Measurements from ENCODE around the gene PARP1. TPM values are rescaled to one million over a fixed set of nuclear protein-coding genes. Genes with fewer than 3 reads are reported as not detected.
A peak's percentile ranks its signal among the peaks of the same experiment; 100 is the strongest.

PARP1 gene
- total RNA-seq, 1 donor from 2014 or later: 168 TPM

GRCh38 chr1:226444901-226445300, 37.0 kb upstream of the PARP1 start:
- no peak for DNase-seq
- H3K4me3 Mint-ChIP-seq (ENCODE audit: unreplicated experiment): peak overlapping the region; percentile 60

GRCh38 chr1:226443439-226443838, 35.5 kb upstream of the PARP1 start:
- H3K36me3 Mint-ChIP-seq (ENCODE audit: unreplicated experiment): peaks cover 2% of the 10 kb centered on the region
- H3K4me1 Mint-ChIP-seq (ENCODE audit: low read depth, unreplicated experiment): peaks cover 9% of the 10 kb centered on the region
- H3K27ac Mint-ChIP-seq (ENCODE audit: unreplicated experiment): no peak overlapping the region
- H3K27me3 Mint-ChIP-seq (ENCODE audit: unreplicated experiment): no peaks in the 10 kb centered on the region
- TF ChIP-seq CTCF (IDR thresholded peaks at IDR 0.05; ENCODE audit: partially characterized antibody, unreplicated experiment): no peak
- no peak overlapping the region for H3K4me3 Mint-ChIP-seq (ENCODE audit: unreplicated experiment)
- no peak for DNase-seq
- H3K9me3 Mint-ChIP-seq (ENCODE audit: unreplicated experiment): peaks cover 3% of the 10 kb centered on the region

More at GRCh38 chr1:226444901-226445300, 37.0 kb upstream of the PARP1 start:
- H3K27ac Mint-ChIP-seq (ENCODE audit: unreplicated experiment): no peak overlapping the region
- no peaks in the 10 kb centered on the region for H3K27me3 Mint-ChIP-seq (ENCODE audit: unreplicated experiment)
- H3K36me3 Mint-ChIP-seq (ENCODE audit: unreplicated experiment): no peaks in the 10 kb centered on the region
- no peak for TF ChIP-seq CTCF (IDR thresholded peaks at IDR 0.05; ENCODE audit: partially characterized antibody, unreplicated experiment)
- peaks cover 9% of the 10 kb centered on the region for H3K4me1 Mint-ChIP-seq (ENCODE audit: low read depth, unreplicated experiment)
- peaks cover 3% of the 10 kb centered on the region for H3K9me3 Mint-ChIP-seq (ENCODE audit: unreplicated experiment)

DNA sequence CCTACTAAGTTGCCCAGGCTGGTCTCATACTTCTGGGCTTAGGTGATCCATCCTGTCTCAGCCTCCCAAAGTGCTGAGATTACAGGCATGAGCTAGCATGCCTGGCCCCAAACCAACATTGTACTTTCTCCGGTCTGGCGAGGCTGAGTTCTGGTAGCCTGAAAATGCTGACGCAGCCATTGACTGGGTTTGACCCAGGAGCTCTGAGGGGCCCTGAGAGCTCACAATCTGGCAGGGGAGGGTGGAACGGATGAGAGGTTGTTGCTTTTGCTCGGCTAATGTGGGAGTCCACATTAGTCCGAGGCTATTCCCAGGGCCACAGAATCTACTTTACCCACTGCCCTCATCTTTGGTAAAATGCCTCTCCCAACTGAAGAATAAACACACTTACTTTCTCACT, 35.1 kb upstream of the PARP1 start:
- Mint-ChIP-seq H3K36me3 (ENCODE audit: unreplicated experiment) (peaks cover 7% of the 10 kb centered on the region), H3K27me3 (ENCODE audit: unreplicated experiment) (no peaks in the 10 kb centered on the region), H3K9me3 (ENCODE audit: unreplicated experiment) (peaks cover 3% of the 10 kb centered on the region), H3K4me3 (ENCODE audit: unreplicated experiment) (no peak overlapping the region), H3K4me1 (ENCODE audit: low read depth, unreplicated experiment) (peaks cover 9% of the 10 kb centered on the region), H3K27ac (ENCODE audit: unreplicated experiment) (no peak overlapping the region)
- no peak for DNase-seq
- TF ChIP-seq CTCF (IDR thresholded peaks at IDR 0.05; ENCODE audit: partially characterized antibody, unreplicated experiment): no peak

DNA sequence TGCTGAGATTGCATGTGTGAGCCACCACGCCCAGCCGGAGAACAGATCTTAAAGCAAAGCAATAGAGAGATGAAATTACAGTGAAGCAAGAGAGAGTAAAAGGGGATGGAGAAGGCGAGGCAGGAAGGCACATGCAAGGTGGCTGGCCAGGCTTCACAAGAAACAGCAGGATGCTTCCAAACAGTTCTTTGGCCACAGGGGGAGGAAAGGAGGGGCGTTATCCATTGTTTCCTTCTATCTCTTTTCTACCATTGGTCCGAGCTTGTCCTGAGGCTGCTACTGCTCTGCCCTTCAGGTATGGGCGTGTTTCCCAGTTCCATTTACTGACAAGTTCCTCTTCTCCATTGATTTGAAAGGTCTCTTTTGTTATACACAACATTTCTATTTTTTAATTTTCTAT, 33.7 kb upstream of the PARP1 start:
- TF ChIP-seq CTCF (IDR thresholded peaks at IDR 0.05; ENCODE audit: partially characterized antibody, unreplicated experiment): no peak
- Mint-ChIP-seq H3K4me3 (ENCODE audit: unreplicated experiment) (no peak overlapping the region), H3K36me3 (ENCODE audit: unreplicated experiment) (peaks cover 9% of the 10 kb centered on the region), H3K27me3 (ENCODE audit: unreplicated experiment) (no peaks in the 10 kb centered on the region), H3K4me1 (ENCODE audit: low read depth, unreplicated experiment) (peaks cover 9% of the 10 kb centered on the region), H3K9me3 (ENCODE audit: unreplicated experiment) (peaks cover 3% of the 10 kb centered on the region), H3K27ac (ENCODE audit: unreplicated experiment) (no peak overlapping the region)
- DNase-seq: no peak

GRCh38 chr1:226440512-226440911, 32.6 kb upstream of the PARP1 start:
- Mint-ChIP-seq H3K27ac (ENCODE audit: unreplicated experiment) (no peak overlapping the region), H3K36me3 (ENCODE audit: unreplicated experiment) (peaks cover 9% of the 10 kb centered on the region), H3K4me3 (ENCODE audit: unreplicated experiment) (no peak overlapping the region), H3K4me1 (ENCODE audit: low read depth, unreplicated experiment) (peaks cover 9% of the 10 kb centered on the region), H3K9me3 (ENCODE audit: unreplicated experiment) (peaks cover 3% of the 10 kb centered on the region), H3K27me3 (ENCODE audit: unreplicated experiment) (no peaks in the 10 kb centered on the region)
- TF ChIP-seq CTCF (IDR thresholded peaks at IDR 0.05; ENCODE audit: partially characterized antibody, unreplicated experiment): no peak
- no peak for DNase-seq
